SK-N-DZ (cell line): ENCODE results near the gene CYP21A2. TPM values are rescaled to one million over a fixed set of nuclear protein-coding genes. Genes with fewer than 3 reads are reported as not detected.
"Not testable (repeated sequence)": the region's sequence is repeated elsewhere in the genome, so short reads cannot be mapped to it uniquely, and the experiment has no call there.

Source experiments
- DNase-seq: peaks from one replicate; pipeline ENCODE4 v3.0.0-alpha.2; 2015; ENCODE audit warnings: low spot score
- polyA plus RNA-seq, 2 experiments: library from polyadenylated mRNA; depleted of rRNA; stranded (reverse); fragments of >200 nt; gene quantifications; 2 replicates each; pipeline ENCODE4 v1.2.3, GENCODE V29; 2014

CYP21A2 gene
- 0.07 TPM in 1 of 2 replicates, not detected in the other for polyA plus RNA-seq (2014; cell fraction: cytosol; rRNA removed)
- polyA plus RNA-seq (2014; cell fraction: nucleus; rRNA removed) = 0.32 TPM in 1 of 2 replicates, not detected in the other

DNA sequence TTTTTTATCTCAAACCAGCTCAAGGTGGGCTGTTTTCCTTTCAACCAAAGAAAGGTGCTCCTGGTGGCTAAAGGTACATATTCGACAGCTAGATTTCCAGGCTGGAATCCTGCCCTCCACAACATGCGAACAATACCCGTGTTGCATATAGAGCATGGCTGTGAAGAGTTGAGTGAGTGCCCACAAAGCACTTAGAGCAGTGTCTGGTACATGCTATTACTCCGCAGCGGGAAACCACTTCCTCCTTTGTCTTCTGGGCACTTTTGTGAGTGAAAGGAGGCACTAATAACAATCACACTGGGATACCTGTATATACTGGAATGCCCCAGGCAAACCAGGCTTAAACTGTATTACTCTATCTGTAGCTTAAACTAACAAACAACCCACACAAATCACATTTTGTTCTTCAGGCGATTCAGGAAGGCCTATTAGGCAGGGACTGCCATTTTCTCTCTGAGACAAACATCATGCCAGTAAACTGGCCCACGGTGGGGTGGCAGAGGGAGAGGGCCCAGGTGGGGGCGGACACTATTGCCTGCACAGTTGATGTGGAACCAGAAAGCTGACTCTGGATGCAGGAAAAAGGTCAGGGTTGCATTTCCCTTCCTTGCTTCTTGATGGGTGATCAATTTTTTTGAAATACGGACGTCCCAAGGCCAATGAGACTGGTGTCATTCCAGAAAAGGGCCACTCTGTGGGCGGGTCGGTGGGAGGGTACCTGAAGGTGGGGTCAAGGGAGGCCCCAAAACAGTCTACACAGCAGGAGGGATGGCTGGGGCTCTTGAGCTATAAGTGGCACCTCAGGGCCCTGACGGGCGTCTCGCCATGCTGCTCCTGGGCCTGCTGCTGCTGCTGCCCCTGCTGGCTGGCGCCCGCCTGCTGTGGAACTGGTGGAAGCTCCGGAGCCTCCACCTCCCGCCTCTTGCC, at the start of gene CYP21A2:
Gene CYP21A2, plus strand, starts transcription at position 818 of the 927 bp plus-strand sequence. Its CDS starts 8 bp downstream, at position 826.
- DNase-seq = not testable (repeated sequence)

DNA sequence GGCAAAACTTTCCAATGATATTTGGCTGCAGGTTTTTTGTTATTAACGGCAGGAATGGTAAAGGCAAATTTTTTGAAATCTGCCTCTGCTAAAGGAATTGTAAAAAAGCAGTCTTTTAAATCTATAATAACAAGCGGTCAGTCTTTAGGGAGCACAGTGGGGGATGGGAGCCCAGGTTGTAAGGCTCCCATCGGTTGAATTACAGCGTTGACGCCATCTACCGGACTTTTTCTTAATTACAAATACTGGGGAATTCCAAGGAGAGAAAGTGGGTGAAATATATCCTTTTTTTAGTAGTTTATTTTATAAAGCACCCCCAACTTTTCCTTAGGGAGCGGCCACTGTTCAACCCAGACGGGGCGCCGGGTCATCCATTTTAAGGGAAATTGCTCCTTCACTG, 48.9 kb upstream of the CYP21A2 start:
- not testable (repeated sequence) for DNase-seq

DNA sequence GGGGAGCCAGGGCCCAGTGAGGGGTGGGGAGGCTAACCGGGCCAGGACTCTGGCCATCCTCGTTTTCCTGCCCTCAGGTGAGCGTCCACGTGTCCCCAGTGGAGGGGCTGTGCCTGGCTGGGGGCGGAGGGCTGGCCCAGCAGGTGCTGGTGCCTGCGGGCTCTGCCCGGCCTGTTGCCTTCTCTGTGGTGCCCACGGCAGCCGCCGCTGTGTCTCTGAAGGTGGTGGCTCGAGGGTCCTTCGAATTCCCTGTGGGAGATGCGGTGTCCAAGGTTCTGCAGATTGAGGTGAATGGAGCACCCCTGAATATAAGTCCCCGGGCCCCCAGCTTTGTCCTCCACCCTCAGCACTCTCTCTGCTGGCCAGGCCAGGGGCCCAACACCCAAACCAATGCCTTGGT, 43.8 kb upstream of the CYP21A2 start:
- DNase-seq = not testable (repeated sequence)

DNA sequence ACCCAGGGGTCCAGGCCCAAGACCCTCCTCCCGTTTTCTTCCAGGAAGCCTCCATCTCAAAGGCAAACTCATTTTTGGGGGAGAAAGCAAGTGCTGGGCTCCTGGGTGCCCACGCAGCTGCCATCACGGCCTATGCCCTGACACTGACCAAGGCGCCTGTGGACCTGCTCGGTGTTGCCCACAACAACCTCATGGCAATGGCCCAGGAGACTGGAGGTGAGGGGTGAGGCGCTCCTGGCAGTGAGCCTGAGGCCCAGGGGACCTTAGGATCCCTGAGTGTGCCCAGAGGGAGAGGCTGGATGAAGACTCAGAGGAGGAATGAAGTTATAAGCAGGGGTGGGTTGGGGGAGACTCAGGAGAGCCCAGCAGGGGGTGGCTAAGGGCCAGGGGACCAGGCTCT, 41.8 kb upstream of the CYP21A2 start:
- DNase-seq = not testable (repeated sequence)

DNA sequence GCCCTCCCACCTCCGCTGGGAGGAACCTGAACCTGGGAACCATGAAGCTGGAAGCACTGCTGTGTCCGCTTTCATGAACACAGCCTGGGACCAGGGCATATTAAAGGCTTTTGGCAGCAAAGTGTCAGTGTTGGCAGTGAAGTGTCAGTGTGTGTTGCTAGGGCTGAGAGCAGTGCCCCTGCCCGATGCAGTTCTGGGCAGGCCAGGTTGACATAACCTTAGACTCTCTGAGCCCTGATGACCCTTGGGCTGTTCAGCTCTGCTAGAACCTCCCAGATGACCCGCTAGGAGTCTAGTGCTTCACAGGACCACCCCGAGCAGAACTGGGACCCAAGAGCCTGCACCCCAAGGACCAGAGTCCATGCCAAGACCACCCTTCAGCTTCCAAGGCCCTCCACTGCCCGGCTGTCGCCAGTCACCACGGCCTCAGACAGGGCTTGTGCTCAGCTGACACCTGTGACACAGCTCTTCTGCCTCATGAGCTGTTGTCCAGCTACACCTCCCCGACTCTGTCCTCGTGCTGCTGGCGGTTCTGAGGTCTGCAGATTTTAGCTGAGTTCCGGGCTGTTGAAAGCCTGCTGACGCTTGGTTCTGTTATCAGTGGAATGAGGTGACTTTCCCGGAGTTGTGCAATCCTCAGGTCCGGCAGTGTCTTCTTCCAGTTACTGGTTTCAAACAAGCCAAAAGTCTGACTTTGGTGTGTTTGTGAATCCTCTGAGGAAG, 35.5 kb upstream of the CYP21A2 start:
- DNase-seq = not testable (repeated sequence)

DNA sequence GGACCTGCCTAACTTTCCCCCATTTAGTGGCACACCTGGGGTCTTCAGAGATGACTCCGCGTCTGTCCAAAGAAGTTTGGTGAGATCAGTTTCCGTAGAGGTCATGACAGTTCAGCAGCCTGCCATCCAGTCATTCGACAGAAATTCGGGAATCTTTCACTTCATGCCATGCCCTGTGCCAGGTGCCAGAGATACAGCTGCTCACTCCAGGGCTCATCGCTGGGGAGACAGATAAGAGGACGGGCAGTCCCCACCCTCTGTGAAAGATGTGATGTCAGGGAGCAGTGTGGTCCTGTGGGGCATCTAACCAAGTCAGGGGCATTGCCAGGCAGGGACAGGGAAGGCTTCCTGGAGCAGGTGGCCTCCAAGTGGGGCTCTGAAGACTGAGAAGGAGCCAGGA, 34.9 kb upstream of the CYP21A2 start:
- DNase-seq = not testable (repeated sequence)

DNA sequence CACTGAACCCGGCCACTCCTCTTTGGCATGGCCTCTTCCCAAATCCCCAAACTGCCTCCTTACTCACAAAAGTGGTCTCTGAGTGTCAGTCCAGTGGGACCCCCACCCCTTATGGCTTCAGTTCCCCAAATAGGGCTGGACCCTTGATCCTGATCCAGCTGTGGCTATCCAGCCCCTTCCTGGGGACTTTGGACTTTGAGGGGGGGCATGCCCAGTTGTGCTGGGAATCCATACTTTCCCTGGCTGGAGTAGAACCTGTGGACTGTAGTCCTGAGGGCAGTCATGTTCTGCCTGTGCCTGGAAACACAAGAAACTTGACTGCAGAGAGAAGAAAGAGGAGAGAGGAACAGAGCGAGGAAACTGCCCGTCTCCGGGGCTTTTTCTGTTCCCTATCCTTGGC, 33.8 kb upstream of the CYP21A2 start:
- DNase-seq = not testable (repeated sequence)

DNA sequence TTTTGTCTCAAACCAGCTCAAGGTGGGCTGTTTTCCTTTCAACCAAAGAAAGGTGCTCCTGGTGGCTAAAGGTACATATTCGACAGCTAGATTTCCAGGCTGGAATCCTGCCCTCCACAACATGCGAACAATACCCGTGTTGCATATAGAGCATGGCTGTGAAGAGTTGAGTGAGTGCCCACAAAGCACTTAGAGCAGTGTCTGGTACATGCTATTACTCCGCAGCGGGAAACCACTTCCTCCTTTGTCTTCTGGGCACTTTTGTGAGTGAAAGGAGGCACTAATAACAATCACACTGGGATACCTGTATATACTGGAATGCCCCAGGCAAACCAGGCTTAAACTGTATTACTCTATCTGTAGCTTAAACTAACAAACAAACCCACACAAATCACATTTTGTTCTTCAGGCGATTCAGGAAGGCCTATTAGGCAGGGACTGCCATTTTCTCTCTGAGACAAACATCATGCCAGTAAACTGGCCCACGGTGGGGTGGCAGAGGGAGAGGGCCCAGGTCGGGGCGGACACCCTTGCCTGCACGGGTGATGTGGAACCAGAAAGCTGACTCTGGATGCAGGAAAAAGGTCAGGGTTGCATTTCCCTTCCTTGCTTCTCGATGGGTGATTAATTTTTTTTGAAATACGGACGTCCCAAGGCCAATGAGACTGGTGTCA, 33.2 kb upstream of the CYP21A2 start:
- not testable (repeated sequence) for DNase-seq

DNA sequence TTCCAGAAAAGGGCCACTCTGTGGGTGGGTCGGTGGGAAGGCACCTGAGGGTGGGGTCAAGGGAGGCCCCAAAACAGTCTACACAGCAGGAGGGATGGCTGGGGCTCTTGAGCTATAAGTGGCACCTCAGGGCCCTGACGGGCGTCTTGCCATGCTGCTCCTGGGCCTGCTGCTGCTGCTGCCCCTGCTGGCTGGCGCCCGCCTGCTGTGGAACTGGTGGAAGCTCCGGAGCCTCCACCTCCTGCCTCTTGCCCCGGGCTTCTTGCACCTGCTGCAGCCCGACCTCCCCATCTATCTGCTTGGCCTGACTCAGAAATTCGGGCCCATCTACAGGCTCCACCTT, 32.7 kb upstream of the CYP21A2 start:
- not testable (repeated sequence) for DNase-seq

DNA sequence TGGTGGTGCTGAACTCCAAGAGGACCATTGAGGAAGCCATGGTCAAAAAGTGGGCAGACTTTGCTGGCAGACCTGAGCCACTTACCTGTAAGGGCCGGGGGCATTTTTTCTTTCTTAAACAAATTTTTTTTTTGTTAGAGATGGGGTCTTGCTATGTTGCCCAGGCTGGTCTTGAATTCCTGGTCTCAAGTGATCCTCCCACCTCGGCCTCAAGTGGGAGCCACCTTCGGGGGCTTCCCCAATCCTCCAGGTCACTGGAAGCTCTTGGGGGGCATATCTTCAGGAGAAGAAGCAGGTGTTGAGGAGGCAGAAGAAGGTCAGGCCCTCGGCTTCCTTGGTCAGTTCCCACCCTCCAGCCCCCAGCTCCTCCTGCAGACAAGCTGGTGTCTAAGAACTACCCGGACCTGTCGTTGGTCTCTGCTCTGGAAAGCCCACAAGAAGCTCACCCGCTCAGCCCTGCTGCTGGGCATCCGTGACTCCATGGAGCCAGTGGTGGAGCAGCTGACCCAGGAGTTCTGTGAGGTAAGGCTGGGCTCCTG, 32.2 kb upstream of the CYP21A2 start:
- DNase-seq = not testable (repeated sequence)

DNA sequence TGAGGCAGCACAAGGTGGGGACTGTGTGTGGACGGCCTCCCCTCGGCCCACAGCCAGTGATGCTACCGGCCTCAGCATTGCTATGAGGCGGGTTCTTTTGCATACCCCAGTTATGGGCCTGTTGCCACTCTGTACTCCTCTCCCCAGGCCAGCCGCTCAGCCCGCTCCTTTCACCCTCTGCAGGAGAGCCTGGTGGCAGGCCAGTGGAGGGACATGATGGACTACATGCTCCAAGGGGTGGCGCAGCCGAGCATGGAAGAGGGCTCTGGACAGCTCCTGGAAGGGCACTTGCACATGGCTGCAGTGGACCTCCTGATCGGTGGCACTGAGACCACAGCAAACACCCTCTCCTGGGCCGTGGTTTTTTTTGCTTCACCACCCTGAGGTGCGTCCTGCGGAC, 31.1 kb upstream of the CYP21A2 start:
- DNase-seq = not testable (repeated sequence)

DNA sequence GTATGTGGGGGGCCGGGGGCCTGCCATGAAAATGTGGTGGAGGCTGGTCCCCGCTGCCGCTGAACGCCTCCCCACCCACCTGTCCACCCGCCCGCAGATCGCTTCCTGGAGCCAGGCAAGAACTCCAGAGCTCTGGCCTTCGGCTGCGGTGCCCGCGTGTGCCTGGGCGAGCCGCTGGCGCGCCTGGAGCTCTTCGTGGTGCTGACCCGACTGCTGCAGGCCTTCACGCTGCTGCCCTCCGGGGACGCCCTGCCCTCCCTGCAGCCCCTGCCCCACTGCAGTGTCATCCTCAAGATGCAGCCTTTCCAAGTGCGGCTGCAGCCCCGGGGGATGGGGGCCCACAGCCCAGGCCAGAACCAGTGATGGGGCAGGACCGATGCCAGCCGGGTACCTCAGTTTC, 30.2 kb upstream of the CYP21A2 start:
- not testable (repeated sequence) for DNase-seq

DNA sequence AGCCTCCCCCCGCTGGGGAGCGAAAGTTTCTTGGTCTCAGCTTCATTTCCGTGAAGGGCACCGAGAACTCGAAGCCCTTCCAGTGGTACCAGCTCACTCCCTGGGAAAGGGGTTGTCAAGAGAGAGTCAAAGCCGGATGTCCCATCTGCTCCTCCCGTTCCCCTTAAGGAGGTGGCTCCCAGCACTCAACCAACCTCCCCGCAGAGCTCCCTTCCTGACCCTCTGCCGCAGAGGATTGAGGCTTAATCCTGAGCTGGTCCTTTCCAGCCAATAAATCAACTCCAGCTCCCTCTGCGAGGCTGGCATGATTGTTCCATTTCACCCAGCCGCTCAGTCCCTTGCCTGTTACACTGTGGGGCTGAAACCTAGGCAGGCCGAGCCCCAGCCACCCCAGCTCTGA, 29.6 kb upstream of the CYP21A2 start:
- not testable (repeated sequence) for DNase-seq

DNA sequence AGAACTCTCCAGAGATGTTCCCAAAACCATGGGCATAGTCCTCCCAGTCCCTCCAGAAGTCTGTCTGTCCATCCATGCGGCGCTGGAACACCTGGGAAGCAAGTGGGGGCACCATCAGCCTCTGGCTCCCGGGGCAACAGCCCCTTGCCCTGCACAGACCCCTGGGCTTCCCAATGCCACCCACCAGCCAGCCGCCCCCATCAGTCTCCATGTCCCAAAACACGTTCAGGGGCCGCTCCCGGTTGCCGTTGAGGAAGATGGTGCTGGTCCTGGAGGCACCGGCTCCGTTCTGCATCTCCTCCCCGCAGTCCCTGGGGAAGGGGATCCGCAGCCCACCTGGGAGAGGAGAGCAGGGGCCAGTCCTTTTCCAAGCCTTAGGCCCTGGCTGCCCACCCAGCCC, 28.7 kb upstream of the CYP21A2 start:
- DNase-seq = not testable (repeated sequence)

DNA sequence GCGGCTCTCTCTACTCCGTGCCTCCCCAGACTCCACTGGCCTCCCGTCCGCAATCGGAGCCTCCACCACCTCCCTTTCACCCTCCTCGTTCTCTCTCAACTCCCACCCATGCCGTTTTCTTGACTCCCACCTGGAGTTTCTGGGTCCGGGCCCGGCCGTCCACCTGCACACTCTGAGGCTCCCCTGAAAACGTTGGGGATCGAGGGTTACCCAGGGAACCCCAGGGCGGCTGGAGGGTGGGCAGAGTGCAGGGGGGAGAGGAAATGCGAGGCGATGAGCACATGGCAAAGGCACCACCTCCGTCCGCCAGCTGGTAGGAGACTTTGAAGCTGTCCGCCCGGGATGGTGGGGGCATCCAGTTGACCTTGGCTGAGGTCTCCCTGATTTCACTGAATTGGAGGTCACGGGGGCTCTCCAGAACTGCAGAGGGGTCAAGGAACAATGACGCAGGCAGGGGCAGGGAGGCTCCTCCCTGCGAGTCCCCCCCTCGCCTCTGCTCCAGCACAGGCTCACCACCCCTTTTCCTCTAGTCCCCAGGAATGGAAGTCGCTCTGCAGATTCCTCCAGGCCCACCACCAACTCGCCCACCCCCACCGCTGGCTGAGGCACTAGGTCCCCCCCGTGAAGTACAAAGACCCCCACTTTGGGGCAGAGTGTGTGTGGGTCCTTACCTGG, 27.2 kb upstream of the CYP21A2 start:
- not testable (repeated sequence) for DNase-seq

DNA sequence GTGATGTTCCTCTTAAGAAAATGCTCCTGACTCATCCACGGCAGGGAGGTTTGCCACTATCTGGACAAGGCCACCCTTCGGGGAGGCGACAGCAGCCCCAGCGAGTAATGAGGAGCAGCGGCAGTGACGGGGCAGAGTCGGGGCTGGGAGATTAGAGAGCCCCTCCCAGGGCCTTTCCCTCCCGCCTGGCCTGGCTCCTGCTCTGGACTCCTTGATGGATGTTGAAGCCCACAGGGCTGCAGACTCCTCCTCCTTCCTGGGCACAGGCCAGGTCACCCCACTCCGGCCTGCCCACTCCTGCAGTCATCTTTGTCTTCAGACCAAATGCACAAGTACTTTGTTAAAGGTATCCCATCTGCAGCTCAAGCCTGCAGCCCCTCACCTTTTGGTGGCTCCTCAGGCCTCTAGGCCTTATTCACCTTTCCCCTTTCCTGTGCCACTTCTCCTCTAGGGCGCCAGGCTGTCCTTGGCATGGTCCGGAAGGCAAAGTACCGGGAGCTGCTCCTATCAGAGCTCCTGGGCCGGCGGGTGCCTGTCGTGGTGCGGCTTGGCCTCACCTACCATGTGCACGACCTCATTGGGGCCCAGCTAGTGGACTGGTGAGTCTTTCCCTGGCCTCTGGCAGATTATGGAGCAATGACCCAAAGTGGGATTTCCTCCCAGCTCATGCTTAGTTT, 25.1 kb upstream of the CYP21A2 start:
- DNase-seq = not testable (repeated sequence)

DNA sequence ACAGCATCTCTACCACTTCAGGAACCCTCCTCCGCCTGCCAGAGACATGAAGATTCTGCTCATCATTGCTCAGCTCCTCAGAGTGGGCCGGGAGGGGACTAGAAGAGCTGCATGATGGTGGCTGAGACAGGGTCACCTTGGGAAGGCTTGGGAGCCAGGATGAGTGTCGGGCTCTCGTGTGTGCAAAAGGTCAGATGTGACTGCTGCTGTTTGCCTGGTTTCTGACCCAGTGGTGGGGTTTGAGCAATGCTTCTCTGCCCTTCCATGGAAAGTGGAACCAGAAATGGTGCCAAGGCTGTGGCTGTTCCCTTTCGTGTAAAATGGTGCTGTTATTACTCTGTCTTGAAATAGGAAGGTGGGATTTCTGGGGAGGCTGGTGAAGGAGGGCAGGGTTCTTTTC, 24.5 kb upstream of the CYP21A2 start:
- not testable (repeated sequence) for DNase-seq

DNA sequence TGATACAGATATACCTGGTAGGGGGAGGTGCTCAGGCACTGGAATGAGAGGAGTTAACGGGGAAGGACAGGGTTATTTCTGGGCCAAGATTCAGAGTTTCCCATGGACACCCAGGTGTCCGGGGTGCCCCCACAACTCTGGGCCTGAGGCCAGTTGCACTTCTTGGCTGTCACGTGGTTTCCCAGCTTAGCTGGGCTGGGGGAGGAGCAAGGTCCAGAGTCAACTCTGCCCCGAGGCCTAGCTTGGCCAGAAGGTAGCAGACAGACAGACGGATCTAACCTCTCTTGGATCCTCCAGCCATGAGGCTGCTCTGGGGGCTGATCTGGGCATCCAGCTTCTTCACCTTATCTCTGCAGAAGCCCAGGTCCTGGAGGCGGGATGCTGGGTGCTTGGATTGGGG, 23.7 kb upstream of the CYP21A2 start, which contains the start of gene C4B:
Gene C4B, plus strand, starts transcription at position 249 of the 400 bp plus-strand sequence. Its CDS starts 51 bp downstream, at position 300.
- not testable (repeated sequence) for DNase-seq

DNA sequence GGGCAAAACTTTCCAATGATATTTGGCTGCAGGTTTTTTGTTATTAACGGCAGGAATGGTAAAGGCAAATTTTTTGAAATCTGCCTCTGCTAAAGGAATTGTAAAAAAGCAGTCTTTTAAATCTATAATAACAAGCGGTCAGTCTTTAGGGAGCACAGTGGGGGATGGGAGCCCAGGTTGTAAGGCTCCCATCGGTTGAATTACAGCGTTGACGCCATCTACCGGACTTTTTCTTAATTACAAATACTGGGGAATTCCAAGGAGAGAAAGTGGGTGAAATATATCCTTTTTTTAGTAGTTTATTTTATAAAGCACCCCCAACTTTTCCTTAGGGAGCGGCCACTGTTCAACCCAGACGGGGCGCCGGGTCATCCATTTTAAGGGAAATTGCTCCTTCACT, 16.1 kb upstream of the CYP21A2 start:
- DNase-seq = not testable (repeated sequence)

DNA sequence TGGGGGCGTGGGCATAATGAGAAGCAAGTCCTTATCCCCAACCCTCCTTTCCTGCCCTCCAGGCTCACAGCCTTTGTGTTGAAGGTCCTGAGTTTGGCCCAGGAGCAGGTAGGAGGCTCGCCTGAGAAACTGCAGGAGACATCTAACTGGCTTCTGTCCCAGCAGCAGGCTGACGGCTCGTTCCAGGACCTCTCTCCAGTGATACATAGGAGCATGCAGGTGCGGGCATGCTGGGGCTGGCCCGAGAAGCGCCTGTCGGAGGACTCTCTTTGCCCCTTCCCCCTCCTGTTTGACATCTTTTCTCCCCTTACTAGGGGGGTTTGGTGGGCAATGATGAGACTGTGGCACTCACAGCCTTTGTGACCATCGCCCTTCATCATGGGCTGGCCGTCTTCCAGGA, 9.6 kb upstream of the CYP21A2 start:
- DNase-seq = not testable (repeated sequence)
